ENCODE data around the gene ARHGEF18.
"Not testable (repeated sequence)": the region's sequence is repeated elsewhere in the genome, so short reads cannot be mapped to it uniquely, and the experiment has no call there.

ARHGEF18 gene

DNA sequence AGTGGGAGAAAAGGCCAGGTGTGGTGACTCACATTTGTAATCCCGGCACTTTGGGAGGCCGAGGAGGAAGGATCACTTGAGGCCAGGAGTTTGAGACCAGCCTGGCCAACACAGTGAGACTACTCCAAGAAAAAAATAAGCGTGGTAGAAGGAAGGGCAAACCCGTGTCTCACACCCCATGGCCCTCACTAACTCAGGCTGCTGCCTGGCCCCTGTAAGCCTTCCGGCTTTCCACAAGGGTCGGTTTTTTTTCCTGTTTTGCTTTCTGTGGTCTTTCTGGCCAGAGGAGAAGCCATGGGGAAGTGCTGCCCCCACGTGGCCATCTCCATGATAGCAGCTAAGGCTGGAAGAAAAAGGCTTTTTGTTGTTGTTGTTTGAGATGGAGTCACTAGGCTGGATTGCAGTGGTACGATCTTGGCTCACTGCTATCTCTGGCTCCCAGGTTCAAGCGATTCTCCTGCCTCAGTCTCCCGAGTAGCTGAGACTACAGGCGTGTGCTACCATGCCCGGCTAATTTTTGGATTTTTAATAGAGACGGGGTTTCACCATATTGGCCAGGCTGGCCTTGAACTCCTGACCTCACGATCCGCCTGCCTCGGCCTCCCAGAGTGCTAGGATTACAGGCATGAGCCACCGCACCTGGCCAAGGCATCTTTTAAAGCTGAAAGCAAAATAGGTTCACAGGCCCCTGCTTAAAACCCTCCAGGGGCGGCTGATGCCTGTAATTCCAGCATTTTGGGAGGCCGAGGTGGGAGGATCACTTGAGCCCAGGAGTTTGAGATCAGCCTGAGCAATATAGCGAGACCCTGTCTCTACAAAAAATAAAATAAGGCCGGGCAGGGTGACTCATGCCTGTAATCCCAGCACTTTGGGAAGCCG, 7.5 kb upstream of the ARHGEF18 start:
- Histone ChIP-seq H3K27me3 (ENCODE audit: control insufficient read depth in 1 of 2, insufficient read depth in 1 of 2, low read length in 2 of 2) (peaks cover 19 to 28% of the 10 kb centered on the region in 2 experiments), H3K36me3 (ENCODE audit: control insufficient read depth in 1 of 2, insufficient read depth in 2 of 2, low read depth in 1 of 2, low read length in 2 of 2) (no peaks in the 10 kb centered on the region), H3K14ac (ENCODE audit: low read length in 2 of 2) (no peak overlapping the region), H4K8ac (ENCODE audit: low read length) (no peak overlapping the region), H3K23ac (ENCODE audit: low read length in 2 of 2) (no peak overlapping the region), H3K79me1 (replicated peaks; ENCODE audit: low read length, poor library complexity, severe bottlenecking) (no peaks in the 10 kb centered on the region), H2BK15ac (ENCODE audit: low read depth, poor library complexity, severe bottlenecking) (no peak overlapping the region), H2AK5ac (ENCODE audit: low read length, severe bottlenecking) (no peak overlapping the region), H2BK120ac (ENCODE audit: low read depth, low read length) (no peak overlapping the region), H3K9ac (ENCODE audit: low read length) (peak overlapping the region; percentile 37), H3K18ac (ENCODE audit: low read depth in 1 of 2, low read length in 2 of 2) (no peak overlapping the region), H3K4me1 (ENCODE audit: control insufficient read depth, insufficient read depth, low read depth, low read length) (no peaks in the 10 kb centered on the region), H3K4me2 (ENCODE audit: low read length, poor library complexity, severe bottlenecking) (no peak overlapping the region), H3K27ac (ENCODE audit: low read length, poor library complexity, severe bottlenecking) (no peak overlapping the region), H3K9me3 (ENCODE audit: control insufficient read depth, low read length) (no peaks in the 10 kb centered on the region), H3K4me3 (ENCODE audit: insufficient read depth in 1 of 2, low read depth in 1 of 2, low read length in 2 of 2) (no peak overlapping the region), H2BK12ac (ENCODE audit: low read length in 2 of 2) (no peak overlapping the region), H3K4ac (ENCODE audit: low read depth in 1 of 2, low read length in 2 of 2) (no peak overlapping the region), H4K91ac (ENCODE audit: low read length) (no peak overlapping the region), H2BK5ac (ENCODE audit: low read depth, low read length, poor library complexity, severe bottlenecking) (no peak overlapping the region), H2AFZ (ENCODE audit: low read depth, low read length) (no peak overlapping the region)
- 48% methylated on average over 22 of the region's 22 CpGs for WGBS
- DNase-seq: peak; percentile 79

DNA sequence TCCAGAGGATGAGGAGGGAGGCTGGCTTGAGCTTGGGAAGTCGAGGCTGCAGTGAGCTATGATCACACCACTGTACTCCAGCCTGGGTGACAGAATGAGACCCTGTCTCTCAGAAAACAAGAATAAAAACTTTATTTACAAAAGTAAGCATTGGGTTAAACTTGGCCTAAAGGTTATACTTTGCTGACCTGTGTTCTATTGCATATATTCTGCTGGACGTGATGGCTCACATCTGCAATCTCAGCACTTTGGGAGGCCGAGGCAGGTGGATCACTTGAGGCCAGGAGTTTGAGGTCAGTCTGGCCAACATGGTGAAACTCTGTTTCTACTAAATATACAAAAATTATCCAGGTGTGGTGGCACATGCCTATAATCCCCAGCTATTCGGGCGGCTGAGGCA, 6.6 kb upstream of the ARHGEF18 start:
- no peak overlapping the region for H3K14ac ChIP-seq (ENCODE audit: low read length in 2 of 2)
- H3K4me1 ChIP-seq (ENCODE audit: control insufficient read depth, insufficient read depth, low read depth, low read length): no peaks in the 10 kb centered on the region
- H3K4ac ChIP-seq (ENCODE audit: low read depth in 1 of 2, low read length in 2 of 2): no peak overlapping the region
- peaks cover 10 to 25% of the 10 kb centered on the region in 2 experiments for H3K27me3 ChIP-seq (ENCODE audit: control insufficient read depth in 1 of 2, insufficient read depth in 1 of 2, low read length in 2 of 2)
- H2BK5ac ChIP-seq (ENCODE audit: low read depth, low read length, poor library complexity, severe bottlenecking): no peak overlapping the region
- no peak overlapping the region for H4K8ac ChIP-seq (ENCODE audit: low read length)
- H3K18ac ChIP-seq (ENCODE audit: low read depth in 1 of 2, low read length in 2 of 2): no peak overlapping the region
- 86% methylated on average over 2 of the region's 5 CpGs for WGBS
- no peaks in the 10 kb centered on the region for H3K79me1 ChIP-seq (replicated peaks; ENCODE audit: low read length, poor library complexity, severe bottlenecking)
- no peak overlapping the region for H4K91ac ChIP-seq (ENCODE audit: low read length)
- H3K9me3 ChIP-seq (ENCODE audit: control insufficient read depth, low read length): no peaks in the 10 kb centered on the region
- no peak overlapping the region for H3K9ac ChIP-seq (ENCODE audit: low read length)
- no peak overlapping the region for H2BK15ac ChIP-seq (ENCODE audit: low read depth, poor library complexity, severe bottlenecking)
- no peak overlapping the region for H3K27ac ChIP-seq (ENCODE audit: low read length, poor library complexity, severe bottlenecking)
- no peak overlapping the region for H2AFZ ChIP-seq (ENCODE audit: low read depth, low read length)
- H3K4me2 ChIP-seq (ENCODE audit: low read length, poor library complexity, severe bottlenecking): no peak overlapping the region
- H3K36me3 ChIP-seq (ENCODE audit: control insufficient read depth in 1 of 2, insufficient read depth in 2 of 2, low read depth in 1 of 2, low read length in 2 of 2): no peaks in the 10 kb centered on the region
- H3K4me3 ChIP-seq (ENCODE audit: insufficient read depth in 1 of 2, low read depth in 1 of 2, low read length in 2 of 2): no peak overlapping the region
- no peak overlapping the region for H2BK12ac ChIP-seq (ENCODE audit: low read length in 2 of 2)
- H2BK120ac ChIP-seq (ENCODE audit: low read depth, low read length): no peak overlapping the region
- no peak for DNase-seq
- H3K23ac ChIP-seq (ENCODE audit: low read length in 2 of 2): no peak overlapping the region
- H2AK5ac ChIP-seq (ENCODE audit: low read length, severe bottlenecking): no peak overlapping the region

DNA sequence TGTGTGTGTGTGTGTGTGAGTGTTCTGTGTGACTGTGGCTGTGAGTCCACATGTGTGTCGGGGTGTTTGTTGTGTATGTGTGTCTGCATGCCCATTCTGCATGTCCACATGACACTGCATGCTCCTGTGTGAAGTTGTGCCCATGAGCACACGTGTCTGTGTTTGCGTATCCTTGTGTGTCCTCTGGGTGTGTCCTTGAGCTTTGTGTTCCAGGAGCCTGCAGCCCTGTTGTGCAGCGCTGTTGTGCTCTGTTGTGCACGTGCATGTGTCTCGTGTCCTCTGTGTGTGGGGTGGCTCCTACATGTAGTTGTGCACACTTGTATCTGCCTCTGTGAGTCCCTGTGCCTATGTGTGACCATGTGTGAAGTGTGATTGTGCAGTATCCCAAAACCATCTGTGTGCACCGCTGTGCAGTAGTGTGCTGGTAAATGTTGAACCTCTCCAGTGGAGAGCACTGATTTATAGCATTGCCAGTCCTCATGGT, 2.2 kb upstream of the ARHGEF18 start:
- no peaks in the 10 kb centered on the region for H3K36me3 ChIP-seq (ENCODE audit: control insufficient read depth in 1 of 2, insufficient read depth in 2 of 2, low read depth in 1 of 2, low read length in 2 of 2)
- no peaks in the 10 kb centered on the region for H3K9me3 ChIP-seq (ENCODE audit: control insufficient read depth, low read length)
- no peak overlapping the region for H3K4me2 ChIP-seq (ENCODE audit: low read length, poor library complexity, severe bottlenecking)
- DNase-seq: no peak
- H3K79me1 ChIP-seq (replicated peaks; ENCODE audit: low read length, poor library complexity, severe bottlenecking): no peaks in the 10 kb centered on the region
- peak overlapping the region; percentile 6 for H2AFZ ChIP-seq (ENCODE audit: low read depth, low read length)
- no peaks in the 10 kb centered on the region for H3K4me1 ChIP-seq (ENCODE audit: control insufficient read depth, insufficient read depth, low read depth, low read length)
- peak overlapping the region in 1 of 2 experiments; percentile 26 for H3K4me3 ChIP-seq (ENCODE audit: insufficient read depth in 1 of 2, low read depth in 1 of 2, low read length in 2 of 2)
- no peak overlapping the region for H2BK15ac ChIP-seq (ENCODE audit: low read depth, poor library complexity, severe bottlenecking)
- peak overlapping the region; percentile 48 for H4K91ac ChIP-seq (ENCODE audit: low read length)
- no peak overlapping the region for H2BK120ac ChIP-seq (ENCODE audit: low read depth, low read length)
- H2BK5ac ChIP-seq (ENCODE audit: low read depth, low read length, poor library complexity, severe bottlenecking): no peak overlapping the region
- no peak overlapping the region for H2AK5ac ChIP-seq (ENCODE audit: low read length, severe bottlenecking)
- WGBS: 85% methylated on average over 7 of the region's 7 CpGs
- H2BK12ac ChIP-seq (ENCODE audit: low read length in 2 of 2): no peak overlapping the region
- no peak overlapping the region for H3K9ac ChIP-seq (ENCODE audit: low read length)
- peak overlapping the region; percentile 17 for H4K8ac ChIP-seq (ENCODE audit: low read length)
- H3K14ac ChIP-seq (ENCODE audit: low read length in 2 of 2): peak overlapping the region in 1 of 2 experiments; percentile 1
- peaks cover 9 to 29% of the 10 kb centered on the region in 2 experiments for H3K27me3 ChIP-seq (ENCODE audit: control insufficient read depth in 1 of 2, insufficient read depth in 1 of 2, low read length in 2 of 2)
- no peak overlapping the region for H3K23ac ChIP-seq (ENCODE audit: low read length in 2 of 2)
- H3K4ac ChIP-seq (ENCODE audit: low read depth in 1 of 2, low read length in 2 of 2): no peak overlapping the region
- H3K27ac ChIP-seq (ENCODE audit: low read length, poor library complexity, severe bottlenecking): no peak overlapping the region
- peak overlapping the region in 1 of 2 experiments; percentile 53 for H3K18ac ChIP-seq (ENCODE audit: low read depth in 1 of 2, low read length in 2 of 2)

DNA sequence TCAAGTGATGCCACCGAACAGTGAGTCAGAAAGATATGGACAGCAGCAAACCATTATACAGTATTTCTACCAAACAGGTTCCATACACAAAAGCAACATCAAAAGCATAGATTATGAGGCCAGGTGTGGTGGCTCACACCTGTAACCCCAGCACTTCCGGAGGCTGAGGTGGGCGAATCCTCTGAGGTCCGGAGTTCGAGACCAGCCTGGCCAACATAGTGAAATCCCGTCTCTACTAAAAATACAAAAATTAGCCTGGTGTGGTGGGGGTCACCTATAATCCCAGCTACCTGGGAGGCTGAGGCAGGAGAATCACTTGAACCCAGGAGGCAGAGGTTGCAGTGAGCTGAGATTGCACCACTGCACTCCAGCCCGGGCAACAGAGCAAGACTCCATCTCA, 1.7 kb upstream of the ARHGEF18 start:
- not testable (repeated sequence) for H3K4me2 ChIP-seq (ENCODE audit: low read length, poor library complexity, severe bottlenecking); H3K4me3 ChIP-seq (ENCODE audit: insufficient read depth in 1 of 2, low read depth in 1 of 2, low read length in 2 of 2); H2BK5ac ChIP-seq (ENCODE audit: low read depth, low read length, poor library complexity, severe bottlenecking); H3K9ac ChIP-seq (ENCODE audit: low read length); H2AFZ ChIP-seq (ENCODE audit: low read depth, low read length); H3K18ac ChIP-seq (ENCODE audit: low read depth in 1 of 2, low read length in 2 of 2); H2AK5ac ChIP-seq (ENCODE audit: low read length, severe bottlenecking); H4K91ac ChIP-seq (ENCODE audit: low read length); H4K8ac ChIP-seq (ENCODE audit: low read length); H3K4me1 ChIP-seq (ENCODE audit: control insufficient read depth, insufficient read depth, low read depth, low read length); H3K23ac ChIP-seq (ENCODE audit: low read length in 2 of 2); H3K79me1 ChIP-seq (replicated peaks; ENCODE audit: low read length, poor library complexity, severe bottlenecking); DNase-seq; H2BK12ac ChIP-seq (ENCODE audit: low read length in 2 of 2); H3K4ac ChIP-seq (ENCODE audit: low read depth in 1 of 2, low read length in 2 of 2); H2BK15ac ChIP-seq (ENCODE audit: low read depth, poor library complexity, severe bottlenecking); H2BK120ac ChIP-seq (ENCODE audit: low read depth, low read length); H3K36me3 ChIP-seq (ENCODE audit: control insufficient read depth in 1 of 2, insufficient read depth in 2 of 2, low read depth in 1 of 2, low read length in 2 of 2); H3K14ac ChIP-seq (ENCODE audit: low read length in 2 of 2); H3K9me3 ChIP-seq (ENCODE audit: control insufficient read depth, low read length); H3K27ac ChIP-seq (ENCODE audit: low read length, poor library complexity, severe bottlenecking)
- WGBS: 93% methylated on average over 4 of the region's 7 CpGs
- H3K27me3 ChIP-seq (ENCODE audit: control insufficient read depth in 1 of 2, insufficient read depth in 1 of 2, low read length in 2 of 2): peaks cover 9 to 29% of the 10 kb centered on the region in 2 experiments

Data from mesenchymal stem cell (in vitro differentiated cells and primary cell).